ENCODE data around the gene GLI3.

DNA sequence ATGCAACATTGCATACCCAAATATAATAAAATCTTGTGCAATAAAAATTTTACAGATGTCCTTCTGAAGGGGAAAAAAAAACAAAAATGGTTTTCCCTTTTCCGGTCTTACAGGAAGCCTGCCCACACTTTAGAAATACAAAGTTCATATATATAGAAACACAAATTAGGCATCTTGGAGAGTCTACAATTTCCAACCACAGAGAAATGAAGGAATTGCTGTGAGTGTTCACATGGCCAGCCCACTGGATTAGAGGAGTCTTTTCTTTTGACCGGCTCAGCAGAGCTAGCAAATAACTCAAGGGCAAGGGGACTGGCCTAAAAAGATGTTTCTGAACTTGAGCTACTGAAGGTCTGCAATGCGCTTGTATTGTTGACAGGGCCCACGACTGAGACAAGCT lies 92.4 kb downstream of the GLI3 start:
- TF ChIP-seq, protein P1, sequence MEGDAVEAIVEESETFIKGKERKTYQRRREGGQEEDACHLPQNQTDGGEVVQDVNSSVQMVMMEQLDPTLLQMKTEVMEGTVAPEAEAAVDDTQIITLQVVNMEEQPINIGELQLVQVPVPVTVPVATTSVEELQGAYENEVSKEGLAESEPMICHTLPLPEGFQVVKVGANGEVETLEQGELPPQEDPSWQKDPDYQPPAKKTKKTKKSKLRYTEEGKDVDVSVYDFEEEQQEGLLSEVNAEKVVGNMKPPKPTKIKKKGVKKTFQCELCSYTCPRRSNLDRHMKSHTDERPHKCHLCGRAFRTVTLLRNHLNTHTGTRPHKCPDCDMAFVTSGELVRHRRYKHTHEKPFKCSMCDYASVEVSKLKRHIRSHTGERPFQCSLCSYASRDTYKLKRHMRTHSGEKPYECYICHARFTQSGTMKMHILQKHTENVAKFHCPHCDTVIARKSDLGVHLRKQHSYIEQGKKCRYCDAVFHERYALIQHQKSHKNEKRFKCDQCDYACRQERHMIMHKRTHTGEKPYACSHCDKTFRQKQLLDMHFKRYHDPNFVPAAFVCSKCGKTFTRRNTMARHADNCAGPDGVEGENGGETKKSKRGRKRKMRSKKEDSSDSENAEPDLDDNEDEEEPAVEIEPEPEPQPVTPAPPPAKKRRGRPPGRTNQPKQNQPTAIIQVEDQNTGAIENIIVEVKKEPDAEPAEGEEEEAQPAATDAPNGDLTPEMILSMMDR (IDR thresholded peaks at IDR 0.05) = no peak
- no peak for TF ChIP-seq ZFX (IDR thresholded peaks at IDR 0.05; ENCODE audit: borderline replicate concordance)

Measured in 22Rv1 (cell line).